ENCODE measurements around the gene GLS. TPM values are rescaled to one million over a fixed set of nuclear protein-coding genes. Genes with fewer than 3 reads are reported as not detected.

GLS gene
- total RNA-seq, 4 donors from 2014 or later: 60.6 to 128 (median 75.7) TPM

DNA sequence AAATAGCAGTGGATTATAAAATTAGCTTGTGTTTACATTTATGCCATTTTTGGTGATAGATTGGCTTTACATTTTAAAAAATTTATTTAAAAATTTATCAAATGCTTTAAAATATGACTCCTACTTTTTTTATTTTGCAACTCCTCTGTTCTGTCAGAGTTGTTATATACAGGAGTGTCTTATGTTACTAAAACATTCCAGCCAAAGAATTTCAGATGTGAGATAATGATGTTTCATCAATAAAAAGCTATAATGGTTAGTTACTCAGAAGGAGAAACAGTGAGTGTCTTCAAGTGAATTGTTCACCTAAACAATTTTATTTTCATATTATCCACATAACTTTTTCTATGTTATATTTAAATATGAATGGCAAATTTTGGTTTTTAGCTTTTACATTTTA, 52.7 kb downstream of the GLS start:
- no peaks in the 10 kb centered on the region for H3K9me3 ChIP-seq
- H3K27me3 ChIP-seq: no peaks in the 10 kb centered on the region
- H3K4me3 ChIP-seq: no peak overlapping the region
- peaks cover 33% of the 10 kb centered on the region for H3K36me3 ChIP-seq
- no peak overlapping the region for H3K27ac ChIP-seq
- TF ChIP-seq POLR2AphosphoS5 (IDR thresholded peaks at IDR 0.05) (no peak), POLR2A (IDR thresholded peaks at IDR 0.05) (no peak), EP300 (IDR thresholded peaks at IDR 0.05) (no peak)
- TF ChIP-seq, protein P1, sequence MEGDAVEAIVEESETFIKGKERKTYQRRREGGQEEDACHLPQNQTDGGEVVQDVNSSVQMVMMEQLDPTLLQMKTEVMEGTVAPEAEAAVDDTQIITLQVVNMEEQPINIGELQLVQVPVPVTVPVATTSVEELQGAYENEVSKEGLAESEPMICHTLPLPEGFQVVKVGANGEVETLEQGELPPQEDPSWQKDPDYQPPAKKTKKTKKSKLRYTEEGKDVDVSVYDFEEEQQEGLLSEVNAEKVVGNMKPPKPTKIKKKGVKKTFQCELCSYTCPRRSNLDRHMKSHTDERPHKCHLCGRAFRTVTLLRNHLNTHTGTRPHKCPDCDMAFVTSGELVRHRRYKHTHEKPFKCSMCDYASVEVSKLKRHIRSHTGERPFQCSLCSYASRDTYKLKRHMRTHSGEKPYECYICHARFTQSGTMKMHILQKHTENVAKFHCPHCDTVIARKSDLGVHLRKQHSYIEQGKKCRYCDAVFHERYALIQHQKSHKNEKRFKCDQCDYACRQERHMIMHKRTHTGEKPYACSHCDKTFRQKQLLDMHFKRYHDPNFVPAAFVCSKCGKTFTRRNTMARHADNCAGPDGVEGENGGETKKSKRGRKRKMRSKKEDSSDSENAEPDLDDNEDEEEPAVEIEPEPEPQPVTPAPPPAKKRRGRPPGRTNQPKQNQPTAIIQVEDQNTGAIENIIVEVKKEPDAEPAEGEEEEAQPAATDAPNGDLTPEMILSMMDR (IDR thresholded peaks at IDR 0.05): no peak
- DNase-seq (ENCODE audit: low spot score in 2 of 2): no peak
- H3K4me1 ChIP-seq: no peaks in the 10 kb centered on the region

DNA sequence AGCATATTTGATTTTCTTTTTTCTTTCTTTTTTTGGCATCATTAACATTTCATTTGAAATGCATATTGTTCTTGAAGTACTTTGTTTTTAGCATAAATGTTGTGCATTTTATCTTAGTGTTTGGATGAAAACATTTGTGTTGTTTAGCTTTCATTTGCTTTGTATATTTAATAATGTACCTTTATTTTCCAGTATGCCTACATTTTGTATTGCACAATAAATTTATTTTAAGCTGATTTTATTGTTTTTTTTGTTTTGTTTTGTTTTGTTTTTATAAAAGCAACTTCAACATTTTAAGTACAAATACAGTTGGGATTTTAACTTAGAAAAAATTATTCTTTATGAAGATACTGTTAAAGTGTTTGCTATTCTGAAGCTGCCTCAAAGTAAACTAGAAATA, 54.4 kb downstream of the GLS start:
- no peak for DNase-seq (ENCODE audit: low spot score in 2 of 2)

GRCh38 chr2:190938771-190939335, 58.2 kb downstream of the GLS start:
- Histone ChIP-seq H3K36me3 (no peaks in the 10 kb centered on the region), H3K27ac (no peak overlapping the region), H3K4me1 (peaks cover 9% of the 10 kb centered on the region), H3K27me3 (no peaks in the 10 kb centered on the region), H3K9me3 (no peaks in the 10 kb centered on the region), H3K4me3 (no peak overlapping the region)
- WGBS: 30% methylated on average over 1 of the region's 1 CpG
- TF ChIP-seq POLR2A (IDR thresholded peaks at IDR 0.05): no peak
- no peak for TF ChIP-seq POLR2AphosphoS5 (IDR thresholded peaks at IDR 0.05)
- DNase-seq (ENCODE audit: low spot score in 2 of 2): no peak

More for the DNA sequence above, 54.4 kb downstream of the GLS start:
- H3K36me3 ChIP-seq: peaks cover 20% of the 10 kb centered on the region
- TF ChIP-seq POLR2A (IDR thresholded peaks at IDR 0.05) (no peak), EP300 (IDR thresholded peaks at IDR 0.05) (no peak), POLR2AphosphoS5 (IDR thresholded peaks at IDR 0.05) (no peak)
- TF ChIP-seq, protein P1 (IDR thresholded peaks at IDR 0.05): no peak
- no peak overlapping the region for H3K4me3 ChIP-seq
- no peak overlapping the region for H3K27ac ChIP-seq
- peaks cover under 1% of the 10 kb centered on the region for H3K4me1 ChIP-seq
- no peaks in the 10 kb centered on the region for H3K27me3 ChIP-seq
- H3K9me3 ChIP-seq: no peaks in the 10 kb centered on the region

- Histone ChIP-seq H3K4me1 (peaks cover 9% of the 10 kb centered on the region), H3K36me3 (no peaks in the 10 kb centered on the region), H3K27ac (no peak overlapping the region), H3K27me3 (no peaks in the 10 kb centered on the region), H3K4me3 (no peak overlapping the region), H3K9me3 (no peaks in the 10 kb centered on the region)
- no peak for DNase-seq (ENCODE audit: low spot score in 2 of 2)
- 67% methylated on average over 1 of the region's 1 CpG for WGBS
- TF ChIP-seq, protein P1 (IDR thresholded peaks at IDR 0.05): no peak
- TF ChIP-seq POLR2A (IDR thresholded peaks at IDR 0.05) (no peak), POLR2AphosphoS5 (IDR thresholded peaks at IDR 0.05) (no peak), EP300 (IDR thresholded peaks at IDR 0.05) (no peak)
Observed at GRCh38 chr2:190940454-190940853, 59.8 kb downstream of the GLS start.

DNA sequence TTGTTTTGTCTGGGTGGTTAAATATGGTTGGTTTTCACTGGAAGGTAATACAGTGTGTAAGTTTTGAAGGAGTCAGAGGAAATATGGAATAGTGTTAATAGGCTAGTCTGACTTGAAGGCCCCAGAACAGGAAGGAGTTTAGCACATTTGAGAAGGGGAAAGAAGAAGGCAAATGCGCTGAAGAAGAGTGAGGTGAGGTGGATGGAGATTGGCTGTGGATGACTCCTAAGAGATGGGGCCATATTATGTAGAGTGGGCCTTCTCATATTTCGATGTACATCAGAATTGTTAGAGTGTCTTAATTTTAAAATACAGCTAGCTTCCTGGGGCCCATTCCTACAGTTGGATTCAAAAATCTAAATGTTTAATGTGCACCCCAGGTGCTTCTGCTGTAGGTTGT, 61.0 kb downstream of the GLS start:
- TF ChIP-seq POLR2AphosphoS5 (IDR thresholded peaks at IDR 0.05): no peak
- TF ChIP-seq, protein P1 (IDR thresholded peaks at IDR 0.05): no peak
- TF ChIP-seq EP300 (IDR thresholded peaks at IDR 0.05): no peak
- TF ChIP-seq POLR2A (IDR thresholded peaks at IDR 0.05): no peak
- no peak for DNase-seq (ENCODE audit: low spot score in 2 of 2)
- Histone ChIP-seq H3K36me3 (no peaks in the 10 kb centered on the region), H3K4me3 (no peak overlapping the region), H3K9me3 (no peaks in the 10 kb centered on the region), H3K27ac (no peak overlapping the region), H3K27me3 (no peaks in the 10 kb centered on the region), H3K4me1 (peaks cover 9% of the 10 kb centered on the region)
- WGBS: 97% methylated on average over 2 of the region's 2 CpGs

GRCh38 chr2:190942697-190943096, 62.1 kb downstream of the GLS start:
- TF ChIP-seq EP300 (IDR thresholded peaks at IDR 0.05) (no peak), POLR2A (IDR thresholded peaks at IDR 0.05) (no peak), POLR2AphosphoS5 (IDR thresholded peaks at IDR 0.05) (no peak)
- TF ChIP-seq, protein P1 (IDR thresholded peaks at IDR 0.05): no peak
- no peaks in the 10 kb centered on the region for H3K27me3 ChIP-seq
- WGBS: 96% methylated on average over 2 of the region's 2 CpGs

More at GRCh38 chr2:190942697-190943096, 62.1 kb downstream of the GLS start:
- Histone ChIP-seq H3K4me1 (peaks cover 18% of the 10 kb centered on the region), H3K36me3 (no peaks in the 10 kb centered on the region), H3K27ac (no peak overlapping the region), H3K9me3 (no peaks in the 10 kb centered on the region), H3K4me3 (no peak overlapping the region)
- DNase-seq (ENCODE audit: low spot score in 2 of 2): no peak
